ENCODE data around the gene SLC7A8. TPM values are rescaled to one million over a fixed set of nuclear protein-coding genes. Genes with fewer than 3 reads are reported as not detected.

SLC7A8 gene
- total RNA-seq, 1 experiment from 2014 or later: 77.9 TPM

DNA sequence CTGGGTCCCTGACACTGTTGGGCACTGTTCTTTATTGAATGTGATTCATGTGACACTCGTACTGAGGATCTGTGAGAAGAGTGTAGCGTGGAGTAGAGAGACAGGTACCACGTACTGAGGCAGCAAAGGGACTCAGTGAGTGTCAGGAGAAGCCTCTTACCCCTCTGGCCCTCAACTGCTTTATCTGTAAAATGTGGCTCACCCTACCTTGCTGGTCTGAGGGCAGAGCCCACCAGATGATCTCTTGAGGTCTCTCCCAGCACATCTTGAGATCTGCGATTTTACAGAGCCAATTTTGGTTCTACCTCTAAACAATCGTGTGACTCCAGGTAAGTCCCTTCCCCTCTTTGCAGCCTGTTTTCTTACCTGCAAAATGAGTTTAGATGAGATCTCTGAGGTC is 67.5 kb downstream of the SLC7A8 start:
- no peak for DNase-seq
- Histone ChIP-seq H3K79me1 (ENCODE audit: insufficient read depth, low read depth, low read length, poor library complexity, severe bottlenecking) (no peaks in the 10 kb centered on the region), H3K79me2 (ENCODE audit: insufficient read depth, low read length) (no peaks in the 10 kb centered on the region), H3K23ac (ENCODE audit: insufficient read length, low read depth, low read length) (no peak overlapping the region), H3K18ac (ENCODE audit: insufficient read length, low read depth, low read length) (no peak overlapping the region), H3K9ac (ENCODE audit: extremely low read depth, insufficient read length, low read length) (no peak overlapping the region), H3K4me1 (ENCODE audit: insufficient read depth, low read length) (peaks cover 5% of the 10 kb centered on the region; the same call in 1 of the 2 replicates), H3K27me3 (ENCODE audit: insufficient read depth, low read length) (no peaks in the 10 kb centered on the region), H3K23me2 (ENCODE audit: insufficient read length, low read depth, low read length, poor library complexity, severe bottlenecking) (no peaks in the 10 kb centered on the region), H4K8ac (replicated peaks; ENCODE audit: insufficient read length, low read depth, low read length) (no peak overlapping the region), H4K91ac (ENCODE audit: insufficient read length, low read depth, low read length) (no peak overlapping the region), H3K56ac (ENCODE audit: insufficient read length, low read depth, low read length) (no peak overlapping the region), H3K4ac (ENCODE audit: low read depth, low read length) (no peak overlapping the region), H2AK5ac (ENCODE audit: insufficient read length, low read length) (no peak overlapping the region), H4K20me1 (ENCODE audit: control insufficient read depth, insufficient read depth, insufficient read length) (no peaks in the 10 kb centered on the region), H2BK120ac (ENCODE audit: low read depth, low read length, poor library complexity, severe bottlenecking) (no peak overlapping the region), H2BK12ac (ENCODE audit: insufficient read length, low read depth, low read length) (no peak overlapping the region), H2BK15ac (ENCODE audit: low read depth, low read length) (no peak overlapping the region), H2BK20ac (ENCODE audit: low read depth, low read length, poor library complexity, severe bottlenecking) (no peak overlapping the region), H3K27ac (ENCODE audit: insufficient read length, low read depth, low read length) (no peak overlapping the region), H3T11ph (ENCODE audit: low read length) (no peak overlapping the region), H2AFZ (ENCODE audit: low read length) (no peak overlapping the region), H3K14ac (ENCODE audit: insufficient read depth, low read length) (no peak overlapping the region), H4K5ac (ENCODE audit: insufficient read length, low read depth, low read length) (no peak overlapping the region), H3K9me3 (ENCODE audit: control insufficient read depth, low read depth, low read length) (no peaks in the 10 kb centered on the region), H3K4me2 (ENCODE audit: insufficient read depth, insufficient read length, low read length) (no peak overlapping the region), H2BK5ac (ENCODE audit: insufficient read length, low read length) (no peak overlapping the region)
- Mint-ChIP-seq H3K36me3 (ENCODE audit: insufficient read depth in 1 of 3, low read depth in 3 of 3) (no peaks in the 10 kb centered on the region; a peak in 1 of 7 replicates), H3K4me1 (peaks cover 38 to 43% of the 10 kb centered on the region in 2 experiments), H3K27ac (no peak overlapping the region), H3K9me3 (no peaks in the 10 kb centered on the region), H3K27me3 (ENCODE audit: low read depth) (peaks cover 28% of the 10 kb centered on the region), H3K4me3 (no peak overlapping the region)
- WGBS (ENCODE audit: extremely low coverage, insufficient read length, low lambda C conversion rate): no CpG with 5 or more reads among the region's 5 CpGs
- TF ChIP-seq, protein P1, sequence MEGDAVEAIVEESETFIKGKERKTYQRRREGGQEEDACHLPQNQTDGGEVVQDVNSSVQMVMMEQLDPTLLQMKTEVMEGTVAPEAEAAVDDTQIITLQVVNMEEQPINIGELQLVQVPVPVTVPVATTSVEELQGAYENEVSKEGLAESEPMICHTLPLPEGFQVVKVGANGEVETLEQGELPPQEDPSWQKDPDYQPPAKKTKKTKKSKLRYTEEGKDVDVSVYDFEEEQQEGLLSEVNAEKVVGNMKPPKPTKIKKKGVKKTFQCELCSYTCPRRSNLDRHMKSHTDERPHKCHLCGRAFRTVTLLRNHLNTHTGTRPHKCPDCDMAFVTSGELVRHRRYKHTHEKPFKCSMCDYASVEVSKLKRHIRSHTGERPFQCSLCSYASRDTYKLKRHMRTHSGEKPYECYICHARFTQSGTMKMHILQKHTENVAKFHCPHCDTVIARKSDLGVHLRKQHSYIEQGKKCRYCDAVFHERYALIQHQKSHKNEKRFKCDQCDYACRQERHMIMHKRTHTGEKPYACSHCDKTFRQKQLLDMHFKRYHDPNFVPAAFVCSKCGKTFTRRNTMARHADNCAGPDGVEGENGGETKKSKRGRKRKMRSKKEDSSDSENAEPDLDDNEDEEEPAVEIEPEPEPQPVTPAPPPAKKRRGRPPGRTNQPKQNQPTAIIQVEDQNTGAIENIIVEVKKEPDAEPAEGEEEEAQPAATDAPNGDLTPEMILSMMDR (conservative IDR thresholded peaks at IDR 0.05): no peak

Data from H9 (cell line).